Activated CD8-positive, alpha-beta T cell treated with anti-CD3 and anti-CD28 coated beads for 36 hours (primary cell): ENCODE data around the gene BLNK. TPM values are rescaled to one million over a fixed set of nuclear protein-coding genes. Genes with fewer than 3 reads are reported as not detected.

Experiments used
- ATAC-seq: fragments of 200-7000 bp; cut with Tn5 transposase; one replicate; pipeline ENCODE4 v1.10.0; 2021; ENCODE audit warnings: mild to moderate bottlenecking, moderate library complexity
- CTCF ChIA-PET: fragments of 350-600 bp; sonication (Branson Sonifier 250); formaldehyde crosslinking; loops from one replicate; lab custom pipeline; 2021; ENCODE audit warnings: antibody characterized with exemption; lab: Charles Lee
- POLR2A ChIA-PET: fragments of 350-600 bp; sonication (Branson Sonifier 250); formaldehyde crosslinking; loops from one replicate; lab custom pipeline; 2021; ENCODE audit warnings: antibody characterized with exemption; lab: Charles Lee
- DNase-seq: peaks from one replicate; pipeline ENCODE4 v3.0.0-alpha.2; 2020
- H3K27ac Mint-ChIP-seq: one replicate; pipeline ENCODE4 v1.8.0; 2021; ENCODE audit warnings: mild to moderate bottlenecking, mixed read lengths
- H3K27me3 Mint-ChIP-seq: one replicate; pipeline ENCODE4 v1.8.0; 2021; ENCODE audit warnings: mixed read lengths
- H3K36me3 Mint-ChIP-seq: one replicate; pipeline ENCODE4 v1.8.0; 2021; ENCODE audit warnings: low read depth, mixed read lengths
- H3K4me1 Mint-ChIP-seq: one replicate; pipeline ENCODE4 v1.8.0; 2021; ENCODE audit warnings: low read depth, mixed read lengths
- H3K4me3 Mint-ChIP-seq: one replicate; pipeline ENCODE4 v1.8.0; 2021; ENCODE audit warnings: mild to moderate bottlenecking, moderate library complexity, mixed read lengths
- H3K9me3 Mint-ChIP-seq: one replicate; pipeline ENCODE4 v1.8.0; 2021; ENCODE audit warnings: mixed read lengths
- CTCF ChIP-seq: fragments of 200-600 bp; IDR thresholded peaks from one replicate; pipeline ENCODE4 v1.8.0; 2022; ENCODE audit warnings: antibody characterized with exemption, mild to moderate bottlenecking
- intact Hi-C: fragments of 100-400 bp; cut with micrococcal nuclease; formaldehyde crosslinking; loops from one replicate; pipeline ENCODE4 v1.10.0; 2022
- total RNA-seq, 2 experiments: library from RNA; stranded (reverse); gene quantifications; one replicate each; pipeline ENCODE4 v1.2.3, GENCODE V29; 2021

The BLNK gene
- total RNA-seq, 2 experiments from 2014 or later = 0.16 TPM; not detected in 1

DNA sequence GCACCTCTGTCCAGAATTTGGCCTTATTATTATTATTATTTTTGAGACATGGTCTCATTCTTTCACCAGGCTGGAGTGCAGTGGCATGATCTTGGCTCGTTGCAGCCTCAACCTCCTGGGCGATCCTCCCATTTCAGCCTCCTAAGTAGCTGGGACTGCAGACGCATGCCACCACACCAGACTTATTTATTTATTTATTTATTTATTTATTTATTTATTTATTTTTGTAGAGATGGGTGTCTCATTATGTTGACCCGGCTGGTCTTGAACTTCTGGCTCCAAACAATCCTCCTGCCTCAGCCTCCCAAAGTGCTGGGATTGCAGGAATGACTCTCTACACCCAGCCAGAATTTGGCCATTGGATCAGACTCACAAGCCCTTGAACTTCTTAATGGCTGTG lies 6.4 kb downstream of the BLNK start:
- Mint-ChIP-seq H3K27me3 (peaks cover 4% of the 10 kb centered on the region), H3K36me3 (no peaks in the 10 kb centered on the region), H3K4me3 (no peak overlapping the region), H3K9me3 (no peaks in the 10 kb centered on the region), H3K4me1 (no peaks in the 10 kb centered on the region), H3K27ac (no peak overlapping the region)
- DNase-seq = no peak
- no peak for TF ChIP-seq CTCF
- intact Hi-C loops = no loop called here
- ChIA-PET POLR2A (no interaction called here), CTCF (interaction anchor here (3.4 kb wide), 1 partner anchor 36 kb away, joined by 12 read pairs; no protein-coding TSS in a partner anchor)
- ATAC-seq = no peak

DNA sequence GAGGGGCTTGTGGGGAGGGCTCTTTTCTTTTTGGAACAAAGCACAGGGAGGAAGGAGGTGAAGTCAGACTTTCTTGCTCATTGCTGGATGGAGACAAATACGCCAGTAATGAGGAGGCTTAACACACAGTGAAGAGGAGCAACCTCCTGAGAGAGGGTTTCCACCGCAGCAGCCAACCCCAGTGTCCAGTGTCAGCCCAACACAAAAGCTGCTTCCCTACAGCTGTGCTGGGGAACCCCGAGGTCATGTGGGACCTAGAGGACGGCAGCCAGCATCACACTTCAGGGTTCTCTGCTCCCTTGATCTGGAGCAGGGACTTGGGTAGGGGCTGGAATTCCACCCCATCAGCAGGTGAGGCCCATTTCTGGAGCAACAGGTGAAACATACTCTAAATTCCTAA lies 7.7 kb downstream of the BLNK start:
- DNase-seq (no peak), ATAC-seq (no peak)
- Mint-ChIP-seq H3K27me3 (peaks cover 2% of the 10 kb centered on the region), H3K9me3 (no peaks in the 10 kb centered on the region), H3K4me1 (no peaks in the 10 kb centered on the region), H3K4me3 (no peak overlapping the region), H3K27ac (no peak overlapping the region), H3K36me3 (no peaks in the 10 kb centered on the region)
- POLR2A ChIA-PET = no interaction called here
- CTCF ChIA-PET = no interaction called here
- intact Hi-C loops = no loop called here
- TF ChIP-seq CTCF = no peak

DNA sequence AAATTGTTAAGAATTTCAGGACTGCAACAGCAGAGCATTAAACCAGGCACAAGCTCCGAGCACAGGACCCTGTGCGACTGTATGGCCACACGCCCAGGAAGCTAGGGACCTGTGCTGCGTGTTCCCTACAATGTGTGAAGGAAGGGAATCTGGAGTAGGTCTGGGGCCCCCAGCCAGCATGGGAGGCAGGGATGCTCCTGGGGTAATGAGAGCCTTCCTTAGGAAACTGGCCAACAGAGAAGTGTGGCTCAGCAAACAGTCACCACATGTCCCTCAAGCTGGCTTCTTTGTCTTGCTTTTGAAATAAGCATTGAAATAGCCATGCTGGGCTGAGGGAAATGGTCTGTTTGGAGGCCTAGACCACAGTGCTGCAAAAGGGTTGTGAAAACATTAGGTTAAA lies 8.2 kb downstream of the BLNK start:
- H3K27ac Mint-ChIP-seq = no peak overlapping the region
- ChIA-PET POLR2A (no interaction called here), CTCF (no interaction called here)
- peaks cover 2% of the 10 kb centered on the region for H3K27me3 Mint-ChIP-seq
- intact Hi-C loops = no loop called here
- ATAC-seq (no peak), DNase-seq (no peak)
- H3K9me3 Mint-ChIP-seq = no peaks in the 10 kb centered on the region
- no peaks in the 10 kb centered on the region for H3K36me3 Mint-ChIP-seq
- no peaks in the 10 kb centered on the region for H3K4me1 Mint-ChIP-seq
- no peak overlapping the region for H3K4me3 Mint-ChIP-seq
- no peak for TF ChIP-seq CTCF

DNA sequence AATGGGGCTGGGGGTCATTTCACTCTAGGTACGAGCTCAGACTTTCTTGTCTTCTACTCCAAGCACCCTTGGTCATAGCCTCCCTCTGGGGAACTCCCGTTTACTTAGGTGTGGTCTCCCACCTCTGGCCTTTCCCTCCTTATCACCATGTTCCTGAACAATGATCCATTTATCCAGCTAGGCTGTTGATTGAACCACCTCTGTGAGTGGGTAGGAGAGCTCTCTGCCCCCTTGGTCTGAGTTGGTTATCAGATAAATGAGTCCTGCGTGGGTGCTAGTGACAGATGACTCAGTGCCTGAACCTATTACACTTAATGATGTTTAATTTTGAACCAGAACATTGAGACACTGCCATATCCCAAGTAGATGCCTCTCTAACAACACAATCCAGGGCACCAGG lies 9.4 kb downstream of the BLNK start:
- no peaks in the 10 kb centered on the region for H3K36me3 Mint-ChIP-seq
- H3K27ac Mint-ChIP-seq = no peak overlapping the region
- intact Hi-C loops = no loop called here
- TF ChIP-seq CTCF = no peak
- ATAC-seq = no peak
- ChIA-PET CTCF (no interaction called here), POLR2A (no interaction called here)
- no peaks in the 10 kb centered on the region for H3K9me3 Mint-ChIP-seq
- no peak overlapping the region for H3K4me3 Mint-ChIP-seq
- no peak for DNase-seq
- H3K4me1 Mint-ChIP-seq = no peaks in the 10 kb centered on the region
- H3K27me3 Mint-ChIP-seq = peaks cover 2% of the 10 kb centered on the region

GRCh38 chr10:96261132-96261531 lies 10.2 kb downstream of the BLNK start:
- H3K9me3 Mint-ChIP-seq = no peaks in the 10 kb centered on the region
- intact Hi-C loops = no loop called here

More at GRCh38 chr10:96261132-96261531, 10.2 kb downstream of the BLNK start:
- no peak for TF ChIP-seq CTCF
- no peaks in the 10 kb centered on the region for H3K36me3 Mint-ChIP-seq
- H3K4me1 Mint-ChIP-seq = no peaks in the 10 kb centered on the region
- ATAC-seq = no peak
- ChIA-PET CTCF (no interaction called here), POLR2A (interaction anchor here (0.6 kb wide), 1 partner anchor 34 kb away, joined by 3 read pairs; no protein-coding TSS in a partner anchor)
- H3K27me3 Mint-ChIP-seq = peaks cover 2% of the 10 kb centered on the region
- no peak overlapping the region for H3K27ac Mint-ChIP-seq
- no peak overlapping the region for H3K4me3 Mint-ChIP-seq
- no peak for DNase-seq
